Measurements from ENCODE around the gene PTPRE.

The PTPRE gene

GRCh38 chr10:127906548-127907377 lies at the start of gene PTPRE:
PTPRE (plus strand) TSS chr10:127907103; CDS start chr10:128040882, 133,779 bp downstream.
- DNase-seq, result peak; percentile 77

GRCh38 chr10:127860592-127860991 lies 46.3 kb upstream of the PTPRE start:
- no peak for DNase-seq

- no peak for DNase-seq
These were observed 43.6 kb upstream of the PTPRE start for GRCh38 chr10:127863231-127863825.

GRCh38 chr10:127866276-127867013 lies 40.5 kb upstream of the PTPRE start:
- no peak for DNase-seq

- no peak for DNase-seq
These were observed 39.1 kb upstream of the PTPRE start for GRCh38 chr10:127867805-127868204.

- DNase-seq, result no peak
These were observed 37.6 kb upstream of the PTPRE start for GRCh38 chr10:127869329-127869728.

- no peak for DNase-seq
These were observed 35.3 kb upstream of the PTPRE start for GRCh38 chr10:127871631-127872010.

- no peak for DNase-seq
These were observed 34.7 kb upstream of the PTPRE start for GRCh38 chr10:127872011-127872761.

GRCh38 chr10:127872871-127873600 lies 33.9 kb upstream of the PTPRE start:
- no peak for DNase-seq

- DNase-seq, result no peak
These were observed 32.9 kb upstream of the PTPRE start for GRCh38 chr10:127873901-127874470.

GRCh38 chr10:127874671-127875448 lies 32.0 kb upstream of the PTPRE start:
- no peak for DNase-seq

- no peak for DNase-seq
These were observed 31.5 kb upstream of the PTPRE start for GRCh38 chr10:127875449-127875765.

- DNase-seq, result no peak
These were observed 31.0 kb upstream of the PTPRE start for GRCh38 chr10:127875916-127876315.

- DNase-seq, result no peak
These were observed 29.8 kb upstream of the PTPRE start for GRCh38 chr10:127877116-127877515.

GRCh38 chr10:127877699-127878098 lies 29.2 kb upstream of the PTPRE start:
- no peak for DNase-seq

- DNase-seq, result no peak
These were observed 28.3 kb upstream of the PTPRE start for GRCh38 chr10:127878475-127879055.

- no peak for DNase-seq
These were observed 26.3 kb upstream of the PTPRE start for GRCh38 chr10:127880557-127880956.

GRCh38 chr10:127881262-127881661 lies 25.6 kb upstream of the PTPRE start:
- DNase-seq, result no peak

- DNase-seq, result no peak
These were observed 24.5 kb upstream of the PTPRE start for GRCh38 chr10:127882391-127882790.

- DNase-seq, result no peak
These were observed 24.0 kb upstream of the PTPRE start for GRCh38 chr10:127882801-127883459.
